WTC11 (cell line): ENCODE measurements around the gene DACT3.

Experiments used
- CTCF ChIP-seq: fragments of 200-600 bp; IDR thresholded peaks from 2 replicates; pipeline ENCODE4 v1.8.0; 2022; ENCODE audit warnings: antibody characterized with exemption
- FOXK1 ChIP-seq: sonication (generic); formaldehyde crosslinking; IDR thresholded peaks from 2 replicates; pipeline ENCODE4 v1.8.0; 2022; ENCODE audit warnings: mild to moderate bottlenecking, moderate library complexity, missing genetic modification reagents
- USF1 ChIP-seq: sonication (generic); formaldehyde crosslinking; IDR thresholded peaks from 2 replicates; pipeline ENCODE4 v1.8.0; 2022; ENCODE audit warnings: mild to moderate bottlenecking, missing genetic modification reagents
- USF2 ChIP-seq: sonication (generic); formaldehyde crosslinking; IDR thresholded peaks from 2 replicates; pipeline ENCODE4 v1.8.1; 2023; ENCODE audit warnings: mild to moderate bottlenecking, missing genetic modification reagents, moderate library complexity

GRCh38 chr19:46606681-46607447 is 54.1 kb downstream of the DACT3 start:
- TF ChIP-seq CTCF: no peak
- TF ChIP-seq USF1 (CRISPR knock-in tag): no peak
- TF ChIP-seq USF2 (CRISPR knock-in tag): no peak
- no peak for TF ChIP-seq FOXK1
